Osteoblast (primary cell): Measurements from ENCODE around the gene NTRK3. TPM values are rescaled to one million over a fixed set of nuclear protein-coding genes. Genes with fewer than 3 reads are reported as not detected.
A peak's percentile ranks its signal among the peaks of the same experiment; 100 is the strongest.

ENCODE experiments used
- DNase-seq: peaks from one replicate; pipeline ENCODE4 v3.0.0; 2011; ENCODE audit warnings: low spot score, mixed read lengths; ENCODE audit not compliant: insufficient read length; ENCODE audit errors: missing footprints
- H2AFZ ChIP-seq: 2 replicates; pipeline ENCODE4 v1.6.0; 2011; ENCODE audit warnings: mild to moderate bottlenecking, low read length
- H3K27ac ChIP-seq: 2 replicates; pipeline ENCODE4 v1.5.1; 2011; ENCODE audit warnings: mild to moderate bottlenecking, low read depth, low read length, moderate library complexity
- H3K27me3 ChIP-seq: 2 replicates; pipeline ENCODE4 v1.6.0; 2012; ENCODE audit warnings: mild to moderate bottlenecking, control low read depth, inconsistent platforms, low read length, moderate library complexity; ENCODE audit not compliant: insufficient read depth
- H3K36me3 ChIP-seq: 2 replicates; pipeline ENCODE4 v1.5.1; 2011; ENCODE audit warnings: mild to moderate bottlenecking, low read length, control low read depth, moderate library complexity; ENCODE audit not compliant: insufficient read depth
- H3K4me1 ChIP-seq: 2 replicates; pipeline ENCODE4 v1.5.1; 2011; ENCODE audit warnings: mild to moderate bottlenecking, low read length, control low read depth, moderate library complexity; ENCODE audit not compliant: insufficient read depth
- H3K4me2 ChIP-seq: 2 replicates; pipeline ENCODE4 v1.6.0; 2011; ENCODE audit warnings: mild to moderate bottlenecking, low read length; ENCODE audit not compliant: insufficient read depth
- H3K4me3 ChIP-seq: fragments of 200-600 bp; sonication (generic); 3 replicates; pipeline ENCODE4 v1.5.1; 2012; ENCODE audit warnings: mild to moderate bottlenecking, low read length, inconsistent platforms; ENCODE audit not compliant: insufficient read depth
- H3K79me2 ChIP-seq: 2 replicates; pipeline ENCODE4 v1.6.0; 2012; ENCODE audit warnings: mild to moderate bottlenecking, low read length, control low read depth, inconsistent platforms; ENCODE audit not compliant: insufficient read depth
- H3K9me3 ChIP-seq: 2 replicates; pipeline ENCODE4 v1.5.1; 2011; ENCODE audit warnings: low read depth, low read length, control low read depth
- H4K20me1 ChIP-seq: 2 replicates; pipeline ENCODE4 v1.6.0; 2012; ENCODE audit warnings: mild to moderate bottlenecking, low read length, control low read depth; ENCODE audit not compliant: insufficient read depth
- CTCF ChIP-seq: IDR thresholded peaks from 2 replicates; pipeline ENCODE4 v1.5.1; 2011; ENCODE audit warnings: mild to moderate bottlenecking, low read depth, low read length, moderate library complexity; ENCODE audit errors: extremely low read depth
- total RNA-seq: library from RNA; depleted of rRNA; stranded (reverse); fragments of >200 nt; gene quantifications from 2 replicates; pipeline ENCODE4 v1.2.3, GENCODE V29; 2012

NTRK3 gene
- total RNA-seq, 1 donor: 0.72 TPM

GRCh38 chr15:87827131-87827530, 429.4 kb downstream of the NTRK3 start:
- no peak for TF ChIP-seq CTCF
- Histone ChIP-seq H3K4me1 (no peaks in the 10 kb centered on the region), H2AFZ (no peak overlapping the region), H3K79me2 (no peaks in the 10 kb centered on the region), H3K9me3 (no peaks in the 10 kb centered on the region), H4K20me1 (no peaks in the 10 kb centered on the region), H3K36me3 (no peaks in the 10 kb centered on the region), H3K4me2 (no peak overlapping the region), H3K4me3 (no peak overlapping the region), H3K27ac (no peak overlapping the region), H3K27me3 (no peaks in the 10 kb centered on the region)
- DNase-seq: no peak

GRCh38 chr15:87826119-87826747, 430.3 kb downstream of the NTRK3 start:
- no peak overlapping the region for H3K4me2 ChIP-seq
- no peak overlapping the region for H2AFZ ChIP-seq
- H3K4me3 ChIP-seq: no peak overlapping the region
- no peak for DNase-seq
- no peaks in the 10 kb centered on the region for H3K27me3 ChIP-seq
- no peaks in the 10 kb centered on the region for H3K79me2 ChIP-seq
- H3K9me3 ChIP-seq: no peaks in the 10 kb centered on the region
- H3K4me1 ChIP-seq: no peaks in the 10 kb centered on the region
- no peak for TF ChIP-seq CTCF
- H3K36me3 ChIP-seq: no peaks in the 10 kb centered on the region
- no peaks in the 10 kb centered on the region for H4K20me1 ChIP-seq
- H3K27ac ChIP-seq: no peak overlapping the region

GRCh38 chr15:87818756-87819155, 437.8 kb downstream of the NTRK3 start:
- no peak for TF ChIP-seq CTCF
- Histone ChIP-seq H2AFZ (no peak overlapping the region), H4K20me1 (no peaks in the 10 kb centered on the region), H3K79me2 (no peaks in the 10 kb centered on the region), H3K4me1 (peaks cover 24% of the 10 kb centered on the region), H3K4me3 (no peak overlapping the region), H3K36me3 (no peaks in the 10 kb centered on the region), H3K4me2 (no peak overlapping the region), H3K27ac (no peak overlapping the region), H3K9me3 (no peaks in the 10 kb centered on the region), H3K27me3 (no peaks in the 10 kb centered on the region)
- no peak for DNase-seq

- Histone ChIP-seq H3K27me3 (no peaks in the 10 kb centered on the region), H3K4me3 (no peak overlapping the region), H3K4me2 (peak overlapping the region; percentile 47), H3K4me1 (peaks cover 24% of the 10 kb centered on the region), H4K20me1 (no peaks in the 10 kb centered on the region), H3K36me3 (no peaks in the 10 kb centered on the region), H3K9me3 (no peaks in the 10 kb centered on the region), H2AFZ (no peak overlapping the region), H3K27ac (peak overlapping the region; percentile 67), H3K79me2 (no peaks in the 10 kb centered on the region)
- peak; percentile 33 for TF ChIP-seq CTCF
- no peak for DNase-seq
Observed at GRCh38 chr15:87817553-87817952, 439.0 kb downstream of the NTRK3 start.
